ENCODE data around the gene IFT81. TPM values are rescaled to one million over a fixed set of nuclear protein-coding genes. Genes with fewer than 3 reads are reported as not detected.

IFT81 gene
- total and polyA plus RNA-seq, 3 donors from 2014 or later: 20.1 to 43.4 (median 26.7) TPM

DNA sequence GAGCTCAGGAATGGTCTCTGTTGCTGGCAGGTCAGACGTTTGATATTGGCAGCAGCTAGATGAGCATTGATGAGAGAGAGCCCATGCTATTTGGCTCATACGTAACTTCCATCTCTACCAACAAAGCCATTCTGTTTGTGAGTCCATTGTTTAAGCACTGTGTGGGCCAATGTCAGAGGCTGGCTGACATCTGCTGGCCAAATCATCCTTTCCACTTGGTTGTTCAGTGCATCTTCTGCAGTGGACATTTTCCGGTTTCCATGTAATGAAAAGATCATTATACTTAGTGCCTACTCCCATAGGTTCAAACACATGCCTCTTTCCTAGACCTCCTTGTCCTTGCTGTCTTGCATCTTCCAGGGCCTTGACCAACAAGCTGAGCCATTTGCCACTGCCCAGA is 59.2 kb downstream of the IFT81 start:
- WGBS, 2 donors: 89 to 98% methylated on average over 3 of the region's 3 CpGs
- intact Hi-C loops (cut with DNase I; ENCODE audit: low total_unique reads): no loop called here
- DNase-seq: no peak

DNA sequence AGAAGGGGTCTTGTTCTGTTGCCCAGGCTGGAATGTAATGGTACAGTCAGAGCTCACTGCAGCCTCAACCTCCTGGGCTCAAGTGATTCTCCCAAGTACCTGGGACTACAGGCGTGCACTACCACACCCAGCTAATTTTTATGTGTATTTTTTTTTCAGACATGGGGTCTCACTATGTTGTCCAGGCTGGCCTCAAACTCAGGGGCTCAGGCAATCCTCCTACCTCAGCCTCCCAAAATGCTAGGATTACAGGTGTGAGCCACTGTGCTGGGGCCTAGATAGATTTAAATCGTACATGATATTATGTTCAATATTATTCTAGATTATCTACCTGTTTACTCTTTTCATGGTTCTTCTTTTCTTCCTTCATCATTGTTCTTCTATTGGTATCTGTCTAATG is 61.5 kb downstream of the IFT81 start:
- TF ChIP-seq, protein P1, sequence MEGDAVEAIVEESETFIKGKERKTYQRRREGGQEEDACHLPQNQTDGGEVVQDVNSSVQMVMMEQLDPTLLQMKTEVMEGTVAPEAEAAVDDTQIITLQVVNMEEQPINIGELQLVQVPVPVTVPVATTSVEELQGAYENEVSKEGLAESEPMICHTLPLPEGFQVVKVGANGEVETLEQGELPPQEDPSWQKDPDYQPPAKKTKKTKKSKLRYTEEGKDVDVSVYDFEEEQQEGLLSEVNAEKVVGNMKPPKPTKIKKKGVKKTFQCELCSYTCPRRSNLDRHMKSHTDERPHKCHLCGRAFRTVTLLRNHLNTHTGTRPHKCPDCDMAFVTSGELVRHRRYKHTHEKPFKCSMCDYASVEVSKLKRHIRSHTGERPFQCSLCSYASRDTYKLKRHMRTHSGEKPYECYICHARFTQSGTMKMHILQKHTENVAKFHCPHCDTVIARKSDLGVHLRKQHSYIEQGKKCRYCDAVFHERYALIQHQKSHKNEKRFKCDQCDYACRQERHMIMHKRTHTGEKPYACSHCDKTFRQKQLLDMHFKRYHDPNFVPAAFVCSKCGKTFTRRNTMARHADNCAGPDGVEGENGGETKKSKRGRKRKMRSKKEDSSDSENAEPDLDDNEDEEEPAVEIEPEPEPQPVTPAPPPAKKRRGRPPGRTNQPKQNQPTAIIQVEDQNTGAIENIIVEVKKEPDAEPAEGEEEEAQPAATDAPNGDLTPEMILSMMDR (IDR thresholded peaks at IDR 0.05): no peak
- TF ChIP-seq POLR2A (IDR thresholded peaks at IDR 0.05): no peak
- WGBS, 2 donors: 96 to 100% methylated on average over 2 of the region's 2 CpGs
- intact Hi-C loops (cut with DNase I; ENCODE audit: low total_unique reads): no loop called here
- Histone ChIP-seq H3K36me3 (ENCODE audit: low read depth, missing control alignments) (no peaks in the 10 kb centered on the region), H3K27me3 (no peaks in the 10 kb centered on the region), H3K27ac (no peak overlapping the region), H3K4me3 (no peak overlapping the region), H3K9me3 (no peaks in the 10 kb centered on the region), H3K4me1 (peaks cover 3% of the 10 kb centered on the region)
- DNase-seq: no peak

More for the DNA sequence above, 59.2 kb downstream of the IFT81 start:
- H3K36me3 ChIP-seq (ENCODE audit: low read depth, missing control alignments): no peaks in the 10 kb centered on the region
- no peaks in the 10 kb centered on the region for H3K9me3 ChIP-seq
- H3K27ac ChIP-seq: no peak overlapping the region
- TF ChIP-seq, protein P1 (IDR thresholded peaks at IDR 0.05): no peak
- no peak for TF ChIP-seq POLR2A (IDR thresholded peaks at IDR 0.05)
- H3K27me3 ChIP-seq: no peaks in the 10 kb centered on the region
- H3K4me3 ChIP-seq: no peak overlapping the region
- H3K4me1 ChIP-seq: peaks cover 3% of the 10 kb centered on the region

GRCh38 chr12:110186059-110186458 is 61.9 kb downstream of the IFT81 start:
- Histone ChIP-seq H3K9me3 (no peaks in the 10 kb centered on the region), H3K27ac (no peak overlapping the region), H3K4me3 (no peak overlapping the region), H3K4me1 (no peaks in the 10 kb centered on the region), H3K27me3 (no peaks in the 10 kb centered on the region), H3K36me3 (ENCODE audit: low read depth, missing control alignments) (no peaks in the 10 kb centered on the region)
- DNase-seq: no peak
- WGBS, 2 donors: 98 to 100% methylated on average over 1 of the region's 1 CpG
- no peak for TF ChIP-seq POLR2A (IDR thresholded peaks at IDR 0.05)
- TF ChIP-seq, protein P1 (IDR thresholded peaks at IDR 0.05): no peak
- intact Hi-C loops (cut with DNase I; ENCODE audit: low total_unique reads): no loop called here

GRCh38 chr12:110193196-110193595 is 69.0 kb downstream of the IFT81 start:
- 79 to 96% methylated on average over 1 of the region's 1 CpG for WGBS, 2 donors
- no peaks in the 10 kb centered on the region for H3K9me3 ChIP-seq
- intact Hi-C loops (cut with DNase I; ENCODE audit: low total_unique reads): no loop called here
- H3K4me3 ChIP-seq: no peak overlapping the region
- no peaks in the 10 kb centered on the region for H3K36me3 ChIP-seq (ENCODE audit: low read depth, missing control alignments)
- no peaks in the 10 kb centered on the region for H3K27me3 ChIP-seq
- H3K27ac ChIP-seq: no peak overlapping the region
- H3K4me1 ChIP-seq: no peaks in the 10 kb centered on the region
- no peak for DNase-seq
- no peak for TF ChIP-seq POLR2A (IDR thresholded peaks at IDR 0.05)
- TF ChIP-seq, protein P1 (IDR thresholded peaks at IDR 0.05): no peak

- TF ChIP-seq, protein P1 (IDR thresholded peaks at IDR 0.05): no peak
- no peak for TF ChIP-seq POLR2A (IDR thresholded peaks at IDR 0.05)
- no peak overlapping the region for H3K4me3 ChIP-seq
- WGBS, 2 donors: 84 to 87% methylated on average over 2 of the region's 2 CpGs
- H3K27ac ChIP-seq: no peak overlapping the region
- H3K36me3 ChIP-seq (ENCODE audit: low read depth, missing control alignments): no peaks in the 10 kb centered on the region
- intact Hi-C loops (cut with DNase I; ENCODE audit: low total_unique reads): no loop called here
- H3K9me3 ChIP-seq: no peaks in the 10 kb centered on the region
- no peaks in the 10 kb centered on the region for H3K27me3 ChIP-seq
- DNase-seq: no peak
- no peaks in the 10 kb centered on the region for H3K4me1 ChIP-seq
Observed at GRCh38 chr12:110197003-110197402, 72.8 kb downstream of the IFT81 start.
